HG02623 (cell line): ENCODE results near the gene NEK10.
"Not testable (repeated sequence)": the region's sequence is repeated elsewhere in the genome, so short reads cannot be mapped to it uniquely, and the experiment has no call there.

ENCODE experiments used
- ATAC-seq: cut with Tn5 transposase; IDR thresholded peaks from one replicate; pipeline ENCODE4 v1.9.1; 2021; ENCODE audit warnings: moderate library complexity; ENCODE audit not compliant: unreplicated experiment

NEK10 gene

GRCh38 chr3:27353221-27353620 is 16.0 kb downstream of the NEK10 start:
- ATAC-seq = no peak

- no peak for ATAC-seq
These were observed 17.1 kb downstream of the NEK10 start for GRCh38 chr3:27352047-27352446.

- ATAC-seq = peak; percentile 71
These were observed 19.4 kb downstream of the NEK10 start for GRCh38 chr3:27349832-27350231.

- ATAC-seq = no peak
These were observed 23.0 kb downstream of the NEK10 start for GRCh38 chr3:27345959-27346865.

- ATAC-seq = no peak
These were observed 23.7 kb downstream of the NEK10 start for GRCh38 chr3:27345493-27345892.

GRCh38 chr3:27345045-27345444 is 24.1 kb downstream of the NEK10 start:
- no peak for ATAC-seq

GRCh38 chr3:27344192-27344591 is 25.0 kb downstream of the NEK10 start:
- ATAC-seq = no peak

- no peak for ATAC-seq
These were observed 26.9 kb downstream of the NEK10 start for GRCh38 chr3:27342267-27342666.

- peak; percentile 83 for ATAC-seq
These were observed 28.6 kb downstream of the NEK10 start for GRCh38 chr3:27340534-27340933.

- no peak for ATAC-seq
These were observed 33.6 kb downstream of the NEK10 start for GRCh38 chr3:27335571-27335970.

- ATAC-seq = no peak
These were observed 35.3 kb downstream of the NEK10 start for GRCh38 chr3:27333843-27334242.

- ATAC-seq = not testable (repeated sequence)
These were observed 40.0 kb downstream of the NEK10 start for GRCh38 chr3:27328982-27329762.

GRCh38 chr3:27326629-27327545 is 42.3 kb downstream of the NEK10 start:
- ATAC-seq = no peak

- ATAC-seq = no peak
These were observed 43.0 kb downstream of the NEK10 start for GRCh38 chr3:27326202-27326601.

- ATAC-seq = no peak
These were observed 43.8 kb downstream of the NEK10 start for GRCh38 chr3:27325419-27325818.

- ATAC-seq = no peak
These were observed 44.5 kb downstream of the NEK10 start for GRCh38 chr3:27324686-27325085.

- no peak for ATAC-seq
These were observed 46.1 kb downstream of the NEK10 start for GRCh38 chr3:27323087-27323570.

- no peak for ATAC-seq
These were observed 46.5 kb downstream of the NEK10 start for GRCh38 chr3:27322634-27323033.

GRCh38 chr3:27319847-27320526 is 49.2 kb downstream of the NEK10 start:
- ATAC-seq = no peak

GRCh38 chr3:27319304-27319703 is 49.9 kb downstream of the NEK10 start:
- ATAC-seq = no peak
